ENCODE data around the gene DNAAF1.

DNAAF1 gene

DNA sequence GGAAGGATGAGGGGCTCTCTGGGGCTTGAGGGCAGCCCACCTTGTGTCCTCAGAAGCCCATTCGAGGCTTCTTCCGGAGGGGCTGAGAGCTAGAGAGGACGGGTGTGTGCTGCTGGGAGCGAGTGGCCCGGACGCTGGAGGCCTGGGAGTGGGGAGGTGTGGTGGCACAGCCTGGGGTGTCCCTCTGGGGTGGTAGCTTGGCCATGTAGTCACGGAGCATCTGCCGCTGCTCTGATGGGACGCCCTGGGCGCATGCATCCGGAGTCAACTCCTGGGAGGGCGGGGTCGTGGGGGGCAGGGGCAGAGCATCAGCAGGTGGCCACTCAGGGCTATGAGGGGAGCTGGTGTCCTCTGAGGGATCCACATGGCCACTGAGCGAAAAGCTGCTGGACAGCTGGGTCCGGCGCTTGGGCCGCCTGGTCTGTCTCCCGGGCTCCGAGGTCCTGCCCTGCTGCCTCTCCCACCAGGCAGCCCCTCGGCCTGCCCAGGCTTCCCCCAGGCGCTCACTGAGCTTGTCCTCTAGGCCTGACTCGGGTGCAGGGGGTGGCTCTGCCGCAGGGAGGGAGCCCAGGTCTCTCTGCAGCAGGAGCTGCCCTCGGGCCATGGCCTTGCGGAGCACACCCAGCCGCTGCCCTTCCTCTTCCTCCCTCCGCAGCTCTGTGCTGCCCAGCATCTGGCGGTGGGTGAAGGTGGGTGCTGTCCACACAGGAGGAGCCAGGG, 33.9 kb downstream of the DNAAF1 start:
- Histone ChIP-seq H3K27me3 (ENCODE audit: control insufficient read depth, insufficient read depth, low read length) (no peaks in the 10 kb centered on the region), H3K9ac (ENCODE audit: low read length) (no peak overlapping the region), H3K36me3 (ENCODE audit: control insufficient read depth, insufficient read depth, low read length) (peaks cover 62% of the 10 kb centered on the region), H3K27ac (ENCODE audit: low read depth, low read length) (no peak overlapping the region), H3K9me3 (ENCODE audit: control insufficient read depth, insufficient read depth, low read depth, low read length) (no peaks in the 10 kb centered on the region), H3K4me1 (ENCODE audit: control insufficient read depth, insufficient read depth, low read length) (peaks cover 10% of the 10 kb centered on the region; the same call in 1 of the 2 replicates), H3K4me3 (ENCODE audit: low read depth, low read length) (no peak overlapping the region)

DNA sequence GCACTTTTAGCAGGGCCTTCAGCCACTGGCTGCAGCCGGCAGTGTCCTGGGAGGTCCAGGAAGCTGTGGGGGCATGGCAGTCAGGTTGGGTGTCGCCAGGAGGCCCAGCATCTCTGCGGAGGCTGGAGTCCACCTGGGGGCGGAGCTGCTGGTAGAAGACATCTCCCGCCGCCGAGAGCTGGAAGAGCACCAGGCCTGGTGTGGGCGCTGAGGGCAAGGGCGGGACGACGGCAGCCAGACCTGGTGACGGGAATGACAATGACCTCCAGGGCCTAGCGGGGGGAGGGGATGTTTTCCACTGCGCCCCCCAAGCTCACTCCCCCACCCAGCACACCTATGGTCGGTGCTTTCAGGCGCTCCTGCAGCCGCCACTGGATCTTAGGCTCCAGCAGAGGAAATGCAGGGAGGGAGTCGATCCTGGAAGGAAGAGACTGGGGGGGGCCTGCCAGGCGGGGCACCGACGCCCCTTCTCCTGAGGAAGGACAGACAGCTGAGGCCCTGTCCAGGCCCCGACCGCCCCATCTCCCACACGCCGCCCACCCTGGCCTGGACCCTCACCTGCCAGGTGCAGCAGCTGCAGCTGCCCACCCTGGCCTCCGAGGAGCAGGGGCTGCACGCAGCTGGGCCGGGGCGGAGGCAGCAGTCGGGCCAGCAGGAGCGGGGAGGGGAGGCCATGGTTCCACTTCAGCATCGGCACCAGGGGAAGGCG, 34.7 kb downstream of the DNAAF1 start:
- no peak overlapping the region for H3K27ac ChIP-seq (ENCODE audit: low read depth, low read length)
- no peak overlapping the region for H3K4me3 ChIP-seq (ENCODE audit: low read depth, low read length)
- peaks cover 10% of the 10 kb centered on the region; the same call in 1 of the 2 replicates for H3K4me1 ChIP-seq (ENCODE audit: control insufficient read depth, insufficient read depth, low read length)
- H3K36me3 ChIP-seq (ENCODE audit: control insufficient read depth, insufficient read depth, low read length) = peaks cover 70% of the 10 kb centered on the region
- H3K9me3 ChIP-seq (ENCODE audit: control insufficient read depth, insufficient read depth, low read depth, low read length) = no peaks in the 10 kb centered on the region
- no peak overlapping the region for H3K9ac ChIP-seq (ENCODE audit: low read length)
- no peaks in the 10 kb centered on the region for H3K27me3 ChIP-seq (ENCODE audit: control insufficient read depth, insufficient read depth, low read length)

DNA sequence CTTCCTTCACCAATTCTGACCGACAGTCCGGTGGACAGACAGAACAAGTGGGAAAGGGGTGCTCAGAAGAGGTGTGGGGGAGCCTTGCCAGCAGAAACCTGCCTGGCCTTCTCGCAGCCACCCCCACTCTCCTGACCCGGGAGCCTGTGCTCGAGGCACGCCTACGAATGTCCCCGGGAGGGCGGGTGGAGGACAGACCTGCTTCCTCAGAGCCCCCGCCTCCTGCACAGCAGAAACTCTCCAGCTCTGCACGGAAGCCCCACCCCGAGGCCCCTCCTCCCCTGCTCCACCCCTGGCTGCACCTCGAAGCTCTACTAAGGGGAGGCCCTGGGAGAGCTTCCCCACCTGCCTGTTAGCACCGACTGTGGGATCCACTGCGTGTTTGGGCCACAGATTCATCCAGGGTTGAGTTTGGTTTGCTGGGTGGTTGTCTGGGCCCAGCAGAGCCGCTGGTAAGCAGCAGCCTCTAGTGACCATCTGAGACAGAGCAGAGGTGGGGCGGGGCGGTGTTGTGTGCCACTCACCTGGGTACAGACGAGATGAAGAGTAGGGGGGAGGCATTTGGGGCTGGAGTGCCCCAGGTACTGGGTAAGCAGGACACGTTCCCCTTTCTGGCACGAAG, 35.5 kb downstream of the DNAAF1 start:
- H3K4me1 ChIP-seq (ENCODE audit: control insufficient read depth, insufficient read depth, low read length) = peaks cover 10% of the 10 kb centered on the region; the same call in 1 of the 2 replicates
- no peak overlapping the region for H3K9ac ChIP-seq (ENCODE audit: low read length)
- H3K27me3 ChIP-seq (ENCODE audit: control insufficient read depth, insufficient read depth, low read length) = no peaks in the 10 kb centered on the region
- no peaks in the 10 kb centered on the region for H3K9me3 ChIP-seq (ENCODE audit: control insufficient read depth, insufficient read depth, low read depth, low read length)
- peaks cover 76% of the 10 kb centered on the region for H3K36me3 ChIP-seq (ENCODE audit: control insufficient read depth, insufficient read depth, low read length)
- no peak overlapping the region for H3K27ac ChIP-seq (ENCODE audit: low read depth, low read length)
- H3K4me3 ChIP-seq (ENCODE audit: low read depth, low read length) = no peak overlapping the region

DNA sequence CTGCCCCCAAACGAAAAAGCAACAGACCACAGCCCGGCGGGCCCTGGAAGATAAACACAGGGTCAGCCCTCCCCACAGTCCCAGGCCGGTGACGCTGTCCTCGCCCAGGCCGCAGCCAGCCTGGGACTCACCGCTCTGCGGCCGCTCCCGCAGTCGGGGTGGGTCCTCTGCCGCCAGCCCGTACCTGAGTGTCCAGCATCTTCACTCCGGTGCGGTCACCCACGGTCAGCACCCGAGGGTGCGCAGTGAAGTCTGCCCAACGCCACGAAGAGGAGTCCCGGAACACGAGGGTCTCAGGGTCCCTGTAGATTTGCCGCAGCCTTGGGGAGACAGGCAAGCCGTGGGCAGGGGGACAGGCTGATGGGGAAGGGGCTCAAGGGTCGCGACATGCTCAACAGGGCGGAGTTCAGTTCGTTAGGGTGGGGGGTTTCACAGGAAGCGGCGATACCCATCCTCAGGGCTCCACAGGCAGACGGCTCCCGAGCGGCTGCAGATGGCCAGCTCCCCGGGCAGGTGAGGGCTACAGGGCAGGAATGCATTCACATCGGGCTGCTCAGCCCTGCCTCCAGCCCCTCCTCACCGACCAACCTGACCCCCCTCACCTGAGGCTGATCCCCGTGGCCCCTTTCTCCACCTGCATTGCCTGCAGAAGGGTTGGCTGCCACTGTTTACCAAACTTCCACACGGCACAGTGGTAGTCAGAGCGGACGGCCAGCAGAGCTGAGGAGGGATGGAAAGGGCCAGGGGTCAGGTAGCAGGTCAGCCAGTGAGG, 36.2 kb downstream of the DNAAF1 start:
- Histone ChIP-seq H3K9me3 (ENCODE audit: control insufficient read depth, insufficient read depth, low read depth, low read length) (no peaks in the 10 kb centered on the region), H3K27ac (ENCODE audit: low read depth, low read length) (no peak overlapping the region), H3K4me1 (ENCODE audit: control insufficient read depth, insufficient read depth, low read length) (peaks cover 9% of the 10 kb centered on the region; the same call in 1 of the 2 replicates), H3K9ac (ENCODE audit: low read length) (no peak overlapping the region), H3K36me3 (ENCODE audit: control insufficient read depth, insufficient read depth, low read length) (peaks cover 76% of the 10 kb centered on the region), H3K27me3 (ENCODE audit: control insufficient read depth, insufficient read depth, low read length) (no peaks in the 10 kb centered on the region), H3K4me3 (ENCODE audit: low read depth, low read length) (no peak overlapping the region)

DNA sequence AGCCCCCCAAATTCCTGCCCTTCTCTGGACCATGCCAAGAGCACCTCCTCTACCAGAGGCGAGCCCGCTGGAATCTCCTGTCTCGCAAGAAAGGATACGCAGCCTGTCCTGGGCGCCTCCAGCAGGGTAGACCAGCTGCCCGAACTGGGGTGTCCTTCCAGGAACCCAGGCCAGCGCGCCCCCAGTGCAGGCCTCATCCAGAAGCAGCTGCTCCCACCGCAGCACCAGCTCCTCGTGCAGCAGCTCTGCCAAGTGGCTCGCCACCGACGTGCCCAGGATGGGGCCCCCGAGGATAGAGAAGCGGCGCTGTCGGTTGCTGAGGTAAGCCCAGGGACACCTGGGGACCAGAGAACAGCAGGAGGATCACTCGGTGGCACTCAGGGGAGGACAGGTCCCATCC, 37.0 kb downstream of the DNAAF1 start:
- no peaks in the 10 kb centered on the region for H3K9me3 ChIP-seq (ENCODE audit: control insufficient read depth, insufficient read depth, low read depth, low read length)
- H3K4me3 ChIP-seq (ENCODE audit: low read depth, low read length) = no peak overlapping the region
- H3K4me1 ChIP-seq (ENCODE audit: control insufficient read depth, insufficient read depth, low read length) = 0 out of 2 replicates have a peak, but pooled peaks cover 2% of the 10 kb centered on the region
- H3K36me3 ChIP-seq (ENCODE audit: control insufficient read depth, insufficient read depth, low read length) = peaks cover 76% of the 10 kb centered on the region
- H3K27me3 ChIP-seq (ENCODE audit: control insufficient read depth, insufficient read depth, low read length) = no peaks in the 10 kb centered on the region
- H3K9ac ChIP-seq (ENCODE audit: low read length) = no peak overlapping the region
- no peak overlapping the region for H3K27ac ChIP-seq (ENCODE audit: low read depth, low read length)

DNA sequence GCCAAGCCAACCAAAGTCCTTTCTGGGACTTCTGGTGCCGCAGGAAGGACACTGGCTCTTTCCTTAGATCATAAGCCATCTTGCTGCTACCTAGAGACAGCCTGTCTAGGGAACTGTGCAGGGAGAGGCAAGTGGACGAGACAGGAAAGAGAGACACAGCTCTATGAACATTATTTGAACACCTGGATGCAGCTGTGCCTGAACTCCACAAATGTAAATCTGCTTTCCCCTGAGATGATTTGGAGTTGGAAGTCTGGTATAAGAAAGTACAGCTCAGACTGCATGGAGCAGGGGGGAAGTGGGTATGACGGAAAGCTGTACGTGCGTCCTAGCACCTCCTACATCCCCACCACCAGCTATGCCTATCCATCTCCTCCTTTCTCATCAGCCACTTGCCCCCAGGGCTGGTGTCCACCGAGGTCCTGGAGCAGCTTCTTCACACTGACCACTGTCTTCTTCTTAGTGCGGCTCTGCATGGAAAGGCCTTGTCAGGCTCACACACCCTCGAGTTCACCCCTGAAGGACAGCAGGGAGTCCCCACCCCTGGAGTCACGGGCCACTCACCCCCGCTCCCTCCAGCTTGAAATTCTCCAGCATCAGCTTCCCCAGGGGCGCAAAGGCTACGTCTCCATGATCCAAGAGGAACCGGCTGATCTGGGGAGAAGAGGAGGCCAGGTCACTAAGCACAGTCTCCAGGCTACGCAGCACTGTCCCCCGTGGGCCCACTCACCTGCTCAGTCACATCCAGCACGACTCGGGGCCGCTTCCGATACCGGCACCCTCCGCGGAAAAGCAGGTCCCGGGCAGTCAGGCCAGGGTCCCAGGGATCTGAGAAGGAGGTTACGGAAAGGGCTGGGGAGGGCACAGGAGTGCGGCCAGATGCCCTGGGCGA, 37.8 kb downstream of the DNAAF1 start:
- no peaks in the 10 kb centered on the region for H3K27me3 ChIP-seq (ENCODE audit: control insufficient read depth, insufficient read depth, low read length)
- H3K9me3 ChIP-seq (ENCODE audit: control insufficient read depth, insufficient read depth, low read depth, low read length) = no peaks in the 10 kb centered on the region
- no peak overlapping the region for H3K9ac ChIP-seq (ENCODE audit: low read length)
- H3K27ac ChIP-seq (ENCODE audit: low read depth, low read length) = no peak overlapping the region
- no peaks in the 10 kb centered on the region for H3K4me1 ChIP-seq (ENCODE audit: control insufficient read depth, insufficient read depth, low read length)
- no peak overlapping the region for H3K4me3 ChIP-seq (ENCODE audit: low read depth, low read length)
- peaks cover 71% of the 10 kb centered on the region for H3K36me3 ChIP-seq (ENCODE audit: control insufficient read depth, insufficient read depth, low read length)

DNA sequence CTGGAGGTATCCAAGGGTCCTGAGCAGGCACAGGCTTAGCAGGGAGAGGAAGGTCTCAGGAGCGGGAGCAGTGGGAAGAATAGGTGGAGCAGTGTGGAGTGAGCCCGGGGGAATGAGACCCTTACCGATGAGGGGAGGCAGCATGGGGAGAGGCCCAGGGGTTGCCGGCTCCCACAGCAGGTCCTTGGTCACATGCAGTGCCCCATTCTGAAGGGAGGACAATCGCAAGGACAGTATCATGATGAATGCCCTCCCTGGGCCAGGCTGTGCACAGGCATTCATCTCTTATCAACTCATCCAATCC, 38.4 kb downstream of the DNAAF1 start:
- peaks cover 65% of the 10 kb centered on the region for H3K36me3 ChIP-seq (ENCODE audit: control insufficient read depth, insufficient read depth, low read length)
- no peaks in the 10 kb centered on the region for H3K27me3 ChIP-seq (ENCODE audit: control insufficient read depth, insufficient read depth, low read length)
- no peak overlapping the region for H3K4me3 ChIP-seq (ENCODE audit: low read depth, low read length)
- H3K9me3 ChIP-seq (ENCODE audit: control insufficient read depth, insufficient read depth, low read depth, low read length) = no peaks in the 10 kb centered on the region
- H3K9ac ChIP-seq (ENCODE audit: low read length) = no peak overlapping the region
- H3K4me1 ChIP-seq (ENCODE audit: control insufficient read depth, insufficient read depth, low read length) = no peaks in the 10 kb centered on the region
- H3K27ac ChIP-seq (ENCODE audit: low read depth, low read length) = no peak overlapping the region

- Histone ChIP-seq H3K4me3 (ENCODE audit: low read depth, low read length) (no peak overlapping the region), H3K27ac (ENCODE audit: low read depth, low read length) (no peak overlapping the region), H3K9ac (ENCODE audit: low read length) (no peak overlapping the region), H3K27me3 (ENCODE audit: control insufficient read depth, insufficient read depth, low read length) (no peaks in the 10 kb centered on the region), H3K36me3 (ENCODE audit: control insufficient read depth, insufficient read depth, low read length) (peaks cover 60% of the 10 kb centered on the region), H3K9me3 (ENCODE audit: control insufficient read depth, insufficient read depth, low read depth, low read length) (no peaks in the 10 kb centered on the region), H3K4me1 (ENCODE audit: control insufficient read depth, insufficient read depth, low read length) (no peaks in the 10 kb centered on the region)
Measured at GRCh38 chr16:84183911-84184591, 38.9 kb downstream of the DNAAF1 start.

- Histone ChIP-seq H3K36me3 (ENCODE audit: control insufficient read depth, insufficient read depth, low read length) (peaks cover 53% of the 10 kb centered on the region), H3K4me3 (ENCODE audit: low read depth, low read length) (no peak overlapping the region), H3K27me3 (ENCODE audit: control insufficient read depth, insufficient read depth, low read length) (no peaks in the 10 kb centered on the region), H3K9ac (ENCODE audit: low read length) (peak overlapping the region; percentile 23), H3K9me3 (ENCODE audit: control insufficient read depth, insufficient read depth, low read depth, low read length) (no peaks in the 10 kb centered on the region), H3K4me1 (ENCODE audit: control insufficient read depth, insufficient read depth, low read length) (no peaks in the 10 kb centered on the region), H3K27ac (ENCODE audit: low read depth, low read length) (no peak overlapping the region)
Measured at GRCh38 chr16:84184775-84185174, 39.7 kb downstream of the DNAAF1 start.
